ENCODE results near the gene SPOP.
A peak's percentile ranks its signal among the peaks of the same experiment; 100 is the strongest.

The SPOP gene

GRCh38 chr17:49716668-49717364, 38.9 kb upstream of the SPOP start:
- H3K4me3 ChIP-seq (ENCODE audit: low read depth, low read length), result no peak overlapping the region
- TF ChIP-seq CTCF (conservative IDR thresholded peaks at IDR 0.05; ENCODE audit: low read depth, low read length), result no peak
- DNase-seq (ENCODE audit: low read depth), result no peak

GRCh38 chr17:49715717-49716279, 37.9 kb upstream of the SPOP start:
- H3K4me3 ChIP-seq (ENCODE audit: low read depth, low read length), result no peak overlapping the region
- DNase-seq (ENCODE audit: low read depth), result no peak
- no peak for TF ChIP-seq CTCF (conservative IDR thresholded peaks at IDR 0.05; ENCODE audit: low read depth, low read length)

GRCh38 chr17:49715216-49715615, 37.3 kb upstream of the SPOP start:
- TF ChIP-seq CTCF (conservative IDR thresholded peaks at IDR 0.05; ENCODE audit: low read depth, low read length), result no peak
- H3K4me3 ChIP-seq (ENCODE audit: low read depth, low read length), result no peak overlapping the region
- no peak for DNase-seq (ENCODE audit: low read depth)

DNA sequence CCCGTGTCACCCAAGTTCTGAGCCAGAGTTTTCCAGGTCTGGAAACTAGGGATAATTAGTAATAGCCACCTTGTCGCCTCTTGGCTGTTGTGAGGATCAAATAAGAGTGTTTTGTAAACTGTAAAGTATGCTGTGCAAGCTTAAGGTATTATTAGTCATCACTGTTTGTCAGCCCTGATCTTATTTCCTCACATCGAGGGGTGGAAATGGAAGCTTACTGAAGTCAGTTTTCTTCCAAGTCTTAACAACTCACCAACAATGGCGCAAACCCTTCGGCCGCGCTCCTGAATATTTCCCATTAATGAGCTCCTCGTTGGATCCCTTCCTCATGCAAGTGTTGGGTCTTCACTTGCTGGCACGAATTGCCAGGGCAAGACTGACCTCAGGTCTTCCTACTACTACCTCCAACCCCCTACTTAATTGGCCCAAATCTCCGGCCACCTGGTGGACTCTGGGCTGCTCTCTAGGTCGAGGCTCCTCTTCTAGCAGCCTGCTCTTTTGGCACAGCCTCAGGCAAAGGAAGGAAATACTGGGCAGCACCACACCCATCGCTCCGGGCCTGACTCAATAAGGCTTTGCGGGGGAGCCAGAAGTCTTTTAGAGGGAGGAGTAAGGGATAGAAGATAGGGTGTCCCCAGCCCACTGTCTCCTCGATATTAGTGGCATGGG, 30.8 kb upstream of the SPOP start:
- no peak for TF ChIP-seq CTCF (conservative IDR thresholded peaks at IDR 0.05; ENCODE audit: low read depth, low read length)
- DNase-seq (ENCODE audit: low read depth), result no peak
- H3K4me3 ChIP-seq (ENCODE audit: low read depth, low read length), result peak overlapping the region; percentile 47

DNA sequence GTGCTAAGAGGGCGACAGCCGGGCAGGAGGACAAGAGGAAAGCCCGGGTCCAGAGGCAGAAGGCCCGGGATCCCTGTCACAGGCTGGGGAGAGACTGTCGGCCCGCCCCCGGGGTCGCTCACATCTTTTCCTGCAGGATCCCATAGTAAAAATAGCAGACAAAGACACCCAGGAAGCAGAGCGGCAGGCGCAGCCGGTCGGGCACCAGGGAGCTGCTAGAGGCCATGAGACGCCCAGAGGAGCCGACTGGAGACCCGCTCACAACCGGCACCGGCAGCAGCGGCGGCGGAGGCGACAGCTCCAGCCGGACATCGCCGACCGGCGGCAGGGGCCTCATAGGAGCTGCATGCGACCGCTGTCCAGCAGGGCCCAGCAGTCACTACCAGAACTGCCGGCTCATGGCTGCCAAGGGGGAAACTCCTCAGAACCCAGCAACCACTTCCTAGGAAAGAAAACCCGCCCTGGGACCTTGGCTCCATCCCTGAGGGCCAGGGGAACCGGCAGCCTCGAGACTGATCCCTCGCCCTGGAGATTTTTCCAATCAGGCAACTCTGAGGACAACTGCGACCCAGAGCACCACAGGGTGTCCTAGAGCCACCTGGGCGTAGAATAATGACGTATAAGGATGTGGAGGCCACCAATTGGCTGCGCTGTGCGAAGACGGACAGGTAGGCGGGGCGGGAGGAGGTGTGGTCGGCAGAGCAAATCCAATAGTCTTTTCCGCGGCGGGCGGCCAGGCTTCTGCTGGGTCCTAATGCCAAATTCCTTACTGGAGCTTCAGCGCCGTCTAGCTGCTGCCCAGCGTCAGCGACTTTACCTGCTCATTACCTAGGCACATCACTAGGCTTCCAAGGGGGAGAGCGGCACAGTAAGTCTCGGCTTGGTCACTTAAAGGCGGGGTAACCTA, 30.0 kb upstream of the SPOP start, which contains the start of gene SLC35B1:
Gene SLC35B1 (minus strand): TSS at position 357 of the 907 bp plus-strand sequence. CDS start 131 bp downstream, at position 226.
- peak; percentile 99 for DNase-seq (ENCODE audit: low read depth)
- peak; percentile 99 for TF ChIP-seq CTCF (conservative IDR thresholded peaks at IDR 0.05; ENCODE audit: low read depth, low read length)

GRCh38 chr17:49707246-49707607, 29.3 kb upstream of the SPOP start:
- H3K4me3 ChIP-seq (ENCODE audit: low read depth, low read length), result peak overlapping the region; percentile 92
- peak; percentile 22 for DNase-seq (ENCODE audit: low read depth)
- peak; percentile 17 for TF ChIP-seq CTCF (conservative IDR thresholded peaks at IDR 0.05; ENCODE audit: low read depth, low read length)

More for the DNA sequence above, 30.0 kb upstream of the SPOP start, which contains the start of gene SLC35B1:
- H3K4me3 ChIP-seq (ENCODE audit: low read depth, low read length), result peak within 1 kb of the TSS; percentile 92

Measured in choroid plexus epithelial cell (primary cell).